HG03196 (cell line): ENCODE data around the gene DPH7.
"Not testable (repeated sequence)": the region's sequence is repeated elsewhere in the genome, so short reads cannot be mapped to it uniquely, and the experiment has no call there.

Source experiments
- ATAC-seq: cut with Tn5 transposase; IDR thresholded peaks from one replicate; pipeline ENCODE4 v1.9.1; 2021; ENCODE audit not compliant: unreplicated experiment

Gene DPH7

GRCh38 chr9:137521405-137521985, 57.2 kb downstream of the DPH7 start:
- no peak for ATAC-seq

GRCh38 chr9:137520614-137521404, 57.9 kb downstream of the DPH7 start:
- no peak for ATAC-seq

GRCh38 chr9:137519553-137519952, 59.2 kb downstream of the DPH7 start:
- no peak for ATAC-seq

- ATAC-seq = not testable (repeated sequence)
Measured at GRCh38 chr9:137518661-137519459, 59.9 kb downstream of the DPH7 start.

- no peak for ATAC-seq
Measured at GRCh38 chr9:137516144-137516917, 62.4 kb downstream of the DPH7 start.

GRCh38 chr9:137515338-137515724, 63.4 kb downstream of the DPH7 start:
- no peak for ATAC-seq

GRCh38 chr9:137514691-137515337, 63.9 kb downstream of the DPH7 start:
- no peak for ATAC-seq

GRCh38 chr9:137513801-137514570, 64.7 kb downstream of the DPH7 start:
- not testable (repeated sequence) for ATAC-seq

- ATAC-seq = not testable (repeated sequence)
Measured at GRCh38 chr9:137513136-137513535, 65.6 kb downstream of the DPH7 start.

- ATAC-seq = no peak
Measured at GRCh38 chr9:137511758-137512463, 66.8 kb downstream of the DPH7 start.

- not testable (repeated sequence) for ATAC-seq
Measured at GRCh38 chr9:137511126-137511525, 67.6 kb downstream of the DPH7 start.

GRCh38 chr9:137509198-137509597, 69.5 kb downstream of the DPH7 start:
- no peak for ATAC-seq

- ATAC-seq = no peak
Measured at GRCh38 chr9:137506702-137507171, 72.0 kb downstream of the DPH7 start.

- no peak for ATAC-seq
Measured at GRCh38 chr9:137506274-137506673, 72.5 kb downstream of the DPH7 start.

- no peak for ATAC-seq
Measured at GRCh38 chr9:137505421-137506140, 73.1 kb downstream of the DPH7 start.
